Neural cell (in vitro differentiated cells): ENCODE measurements around the gene CMBL. TPM values are rescaled to one million over a fixed set of nuclear protein-coding genes. Genes with fewer than 3 reads are reported as not detected.
"Not testable (repeated sequence)": the region's sequence is repeated elsewhere in the genome, so short reads cannot be mapped to it uniquely, and the experiment has no call there.

Experiments
- H2AFZ ChIP-seq: fragments of 200-600, 300-800 bp; sonication (generic), shearing (Covaris generic); 2 replicates; pipeline ENCODE4 v1.6.0; 2014; ENCODE audit warnings: low read depth, mild to moderate bottlenecking, antibody characterized with exemption, low read length, moderate library complexity
- H3F3A ChIP-seq: fragments of 200-600 bp; shearing (Covaris generic); 2 replicates; pipeline ENCODE4 v1.6.1; 2016; ENCODE audit warnings: mild to moderate bottlenecking, moderate library complexity, mixed read lengths, antibody characterized with exemption, low read length; ENCODE audit not compliant: insufficient read depth, poor library complexity, severe bottlenecking
- H3K27ac ChIP-seq: fragments of 200-600, 300-800 bp; sonication (generic), shearing (Covaris generic); 2 replicates; pipeline ENCODE4 v1.5.1; 2014; ENCODE audit warnings: mild to moderate bottlenecking, low read length, moderate library complexity
- H3K27me3 ChIP-seq: fragments of 300-800, 200-600 bp; sonication (generic), shearing (Covaris generic); 2 replicates; pipeline ENCODE4 v1.6.0; 2014; ENCODE audit warnings: mild to moderate bottlenecking, low read depth, low read length, moderate library complexity; ENCODE audit not compliant: insufficient read depth
- H3K36me3 ChIP-seq: fragments of 300-800, 200-600 bp; sonication (generic), shearing (Covaris generic); 2 replicates; pipeline ENCODE4 v1.5.1; 2014; ENCODE audit warnings: mild to moderate bottlenecking, antibody characterized with exemption, low read length, moderate library complexity; ENCODE audit not compliant: insufficient read depth
- H3K4me2 ChIP-seq: fragments of 300-800, 200-600 bp; sonication (generic), shearing (Covaris generic); 2 replicates; pipeline ENCODE4 v1.6.0; 2014; ENCODE audit warnings: mild to moderate bottlenecking, low read length
- H3K4me3 ChIP-seq: fragments of 300-800, 200-600 bp; sonication (generic), shearing (Covaris generic); 2 replicates; pipeline ENCODE4 v1.5.1; 2014; ENCODE audit warnings: mild to moderate bottlenecking, low read length, moderate library complexity
- H3K79me2 ChIP-seq: fragments of 200-600 bp; shearing (Covaris generic); replicated peaks from 2 replicates; pipeline ENCODE4 v1.6.0; 2014; ENCODE audit warnings: mild to moderate bottlenecking, low read length, moderate library complexity; ENCODE audit not compliant: insufficient read depth
- H3K9ac ChIP-seq: fragments of 300-800, 200-600 bp; sonication (generic), shearing (Covaris generic); 2 replicates; pipeline ENCODE4 v1.6.1; 2016; ENCODE audit warnings: mild to moderate bottlenecking, low read length, mixed read lengths
- H3K9me2 ChIP-seq: fragments of 200-600 bp; shearing (Covaris generic); 2 replicates; pipeline ENCODE4 v1.6.1; 2016; ENCODE audit warnings: mild to moderate bottlenecking, low read length, mixed read lengths; ENCODE audit not compliant: insufficient read depth
- H3K9me3 ChIP-seq: fragments of 200-600, 300-800 bp; sonication (generic), shearing (Covaris generic); 2 replicates; pipeline ENCODE4 v1.6.1; 2016; ENCODE audit warnings: mild to moderate bottlenecking, mixed run types, low read length, moderate library complexity, mixed read lengths
- H4K20me1 ChIP-seq: fragments of 200-600 bp; shearing (Covaris generic); 2 replicates; pipeline ENCODE4 v1.6.1; 2016; ENCODE audit warnings: mild to moderate bottlenecking, mixed run types; ENCODE audit not compliant: insufficient read depth
- CTCF ChIP-seq: fragments of 450-650 bp; IDR thresholded peaks from 2 replicates; pipeline ENCODE4 v1.5.1; 2014; ENCODE audit warnings: antibody characterized with exemption, mild to moderate bottlenecking, moderate library complexity; ENCODE audit not compliant: poor library complexity, severe bottlenecking
- EP300 ChIP-seq: fragments of 450-650 bp; conservative IDR thresholded peaks from 2 replicates; pipeline ENCODE4 v1.6.1; 2014; ENCODE audit warnings: antibody characterized with exemption, mild to moderate bottlenecking, moderate library complexity; ENCODE audit not compliant: poor library complexity, severe bottlenecking
- EZH2 ChIP-seq: fragments of 200-600, 300-800 bp; shearing (Covaris generic), sonication (generic); IDR thresholded peaks from 2 replicates; pipeline ENCODE4 v1.6.1; 2014; ENCODE audit warnings: antibody characterized with exemption, low read length, borderline replicate concordance, mild to moderate bottlenecking; ENCODE audit not compliant: insufficient read depth, poor library complexity, severe bottlenecking
- MXI1 ChIP-seq: fragments of 450-650 bp; conservative IDR thresholded peaks from 2 replicates; pipeline ENCODE4 v1.6.1; 2014; ENCODE audit warnings: antibody characterized with exemption, mild to moderate bottlenecking; ENCODE audit not compliant: poor library complexity, severe bottlenecking
- POLR2AphosphoS5 ChIP-seq: IDR thresholded peaks from 2 replicates; pipeline ENCODE4 v1.6.1; 2012
- RAD21 ChIP-seq: fragments of 450-650 bp; conservative IDR thresholded peaks from 2 replicates; pipeline ENCODE4 v1.6.1; 2014; ENCODE audit warnings: antibody characterized with exemption, mild to moderate bottlenecking, moderate library complexity
- REST ChIP-seq: IDR thresholded peaks from 2 replicates; pipeline ENCODE4 v1.6.1; 2012; ENCODE audit warnings: borderline replicate concordance
- SMC3 ChIP-seq: fragments of 450-650 bp; conservative IDR thresholded peaks from 2 replicates; pipeline ENCODE4 v1.6.1; 2014; ENCODE audit warnings: antibody characterized with exemption, mild to moderate bottlenecking, moderate library complexity; ENCODE audit not compliant: poor library complexity
- TAF1 ChIP-seq: IDR thresholded peaks from 2 replicates; pipeline ENCODE4 v1.6.1; 2012; ENCODE audit warnings: low read depth
- polyA plus RNA-seq: library from polyadenylated mRNA; depleted of rRNA; stranded (reverse); fragments of >200 nt; gene quantifications from 2 replicates; pipeline ENCODE4 v1.2.3, GENCODE V29; 2014

Gene CMBL
- polyA plus RNA-seq, 1 donor from 2014 or later = 0.58 TPM

- H3K4me3 ChIP-seq = peak overlapping the region; percentile 95
- H2AFZ ChIP-seq = peak overlapping the region; percentile 89
- peak overlapping the region; percentile 48 for H3K4me2 ChIP-seq
- peak overlapping the region; percentile 91 for H3K9ac ChIP-seq
- no peaks in the 10 kb centered on the region for H3K36me3 ChIP-seq
- peak overlapping the region; percentile 89 for H3K27ac ChIP-seq
- no peaks in the 10 kb centered on the region for H3K9me2 ChIP-seq
- no peak for TF ChIP-seq CTCF
- no peak for TF ChIP-seq EP300
- no peak for TF ChIP-seq SMC3
- TF ChIP-seq TAF1 = no peak
- no peak for TF ChIP-seq RAD21
- TF ChIP-seq REST = no peak
- no peak for TF ChIP-seq POLR2AphosphoS5
- TF ChIP-seq EZH2 = no peak
- no peak for TF ChIP-seq MXI1
- H3F3A ChIP-seq = no peaks in the 10 kb centered on the region
- no peaks in the 10 kb centered on the region for H3K9me3 ChIP-seq
- no peaks in the 10 kb centered on the region for H3K27me3 ChIP-seq
- peaks cover 39% of the 10 kb centered on the region for H3K79me2 ChIP-seq
- no peaks in the 10 kb centered on the region for H4K20me1 ChIP-seq
These were observed 59.1 kb downstream of the CMBL start for GRCh38 chr5:10248378-10249260.

- not testable (repeated sequence) for H3K27ac ChIP-seq, H3K9ac ChIP-seq, H3K4me2 ChIP-seq, H3K27me3 ChIP-seq, H3K36me3 ChIP-seq, H2AFZ ChIP-seq, H3K9me3 ChIP-seq, H4K20me1 ChIP-seq, H3F3A ChIP-seq, H3K4me3 ChIP-seq, H3K9me2 ChIP-seq
- H3K79me2 ChIP-seq = peaks cover 25% of the 10 kb centered on the region
These were observed 60.5 kb downstream of the CMBL start for GRCh38 chr5:10247217-10247616.
